ENCODE data around the gene HIGD2A.
A peak's percentile ranks its signal among the peaks of the same experiment; 100 is the strongest.
"Not testable (repeated sequence)": the region's sequence is repeated elsewhere in the genome, so short reads cannot be mapped to it uniquely, and the experiment has no call there.

Gene HIGD2A

DNA sequence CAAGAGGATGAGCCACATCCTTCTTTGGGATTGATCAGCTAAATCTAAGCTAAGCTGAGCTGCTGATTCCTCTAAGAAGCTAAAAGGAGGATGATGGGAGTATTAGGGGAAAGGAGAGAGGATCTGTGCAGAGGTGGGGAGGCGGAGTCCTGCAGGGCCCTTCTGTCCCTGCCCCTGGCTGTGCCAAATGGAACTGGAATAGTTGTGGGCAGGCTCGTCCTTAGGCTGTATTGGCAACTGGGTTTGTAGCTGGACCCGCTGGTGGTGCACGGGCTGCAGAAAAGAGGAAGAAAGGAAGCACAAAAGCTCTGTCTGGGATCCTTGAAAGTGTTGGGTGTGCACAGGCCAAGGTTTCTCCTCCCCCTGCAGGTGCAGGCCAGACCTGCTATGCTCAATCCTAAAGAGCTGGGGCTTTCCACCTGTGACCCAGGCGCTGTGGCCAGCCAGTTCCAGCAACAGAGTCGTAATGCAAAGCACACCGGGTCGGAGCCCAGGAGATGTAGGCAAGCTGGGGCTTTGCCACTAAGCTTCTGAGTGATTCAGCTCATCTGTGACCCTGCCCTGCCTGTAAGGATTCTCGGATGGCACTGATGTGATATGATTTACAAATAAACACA lies 18.0 kb downstream of the HIGD2A start:
- Histone ChIP-seq H3K9ac (ENCODE audit: low read length) (no peak overlapping the region), H3K4me1 (ENCODE audit: control insufficient read depth, insufficient read depth, low read length) (peaks cover 66% of the 10 kb centered on the region), H3K4me3 (ENCODE audit: low read length) (no peak overlapping the region), H3K9me3 (ENCODE audit: control insufficient read depth, low read length) (no peaks in the 10 kb centered on the region), H3K27me3 (ENCODE audit: control insufficient read depth, insufficient read depth, low read length) (no peaks in the 10 kb centered on the region), H3K36me3 (ENCODE audit: control insufficient read depth, insufficient read depth, low read length) (peaks cover 9% of the 10 kb centered on the region)

DNA sequence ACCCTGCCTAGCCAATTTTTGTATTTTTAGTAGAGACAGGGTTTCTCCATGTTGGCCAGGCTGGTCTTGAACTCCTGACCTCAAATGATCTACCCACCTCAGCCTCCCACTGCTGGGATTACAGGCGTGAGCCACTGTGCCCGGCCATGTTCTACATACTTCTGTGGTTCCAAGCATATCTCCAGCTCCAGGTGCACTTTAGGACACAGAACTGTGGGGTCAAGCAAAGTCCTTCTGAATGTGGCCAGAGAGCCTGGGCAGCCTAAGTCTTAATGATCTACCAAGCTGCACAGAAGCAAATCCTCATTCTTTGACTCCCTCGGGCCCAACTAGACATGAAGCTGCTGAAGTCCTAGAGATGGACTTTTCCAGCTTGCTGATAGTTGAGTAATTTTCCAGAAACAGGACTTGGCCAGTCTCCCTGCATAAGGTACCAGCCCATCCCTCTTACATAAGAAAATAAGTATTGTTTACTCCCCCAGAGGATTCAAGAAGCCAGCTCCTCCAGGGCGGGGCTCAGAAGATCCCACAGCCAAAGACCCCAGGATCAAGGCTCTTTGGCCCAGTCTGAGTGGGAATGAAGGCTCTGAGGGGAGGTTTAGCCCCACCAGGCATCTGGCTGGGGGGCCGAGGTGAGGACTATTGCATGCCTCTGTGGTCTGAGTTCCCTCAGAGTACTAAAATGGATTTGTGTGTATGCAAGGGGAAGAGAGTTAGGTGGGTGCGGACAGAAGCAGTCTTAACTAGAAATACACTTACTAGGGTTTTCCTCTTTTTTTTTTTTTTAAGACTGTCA lies 19.1 kb downstream of the HIGD2A start:
- no peak overlapping the region for H3K4me3 ChIP-seq (ENCODE audit: low read length)
- peaks cover 68% of the 10 kb centered on the region for H3K4me1 ChIP-seq (ENCODE audit: control insufficient read depth, insufficient read depth, low read length)
- H3K9me3 ChIP-seq (ENCODE audit: control insufficient read depth, low read length) = no peaks in the 10 kb centered on the region
- H3K36me3 ChIP-seq (ENCODE audit: control insufficient read depth, insufficient read depth, low read length) = peaks cover 9% of the 10 kb centered on the region
- no peak overlapping the region for H3K9ac ChIP-seq (ENCODE audit: low read length)
- H3K27me3 ChIP-seq (ENCODE audit: control insufficient read depth, insufficient read depth, low read length) = no peaks in the 10 kb centered on the region

DNA sequence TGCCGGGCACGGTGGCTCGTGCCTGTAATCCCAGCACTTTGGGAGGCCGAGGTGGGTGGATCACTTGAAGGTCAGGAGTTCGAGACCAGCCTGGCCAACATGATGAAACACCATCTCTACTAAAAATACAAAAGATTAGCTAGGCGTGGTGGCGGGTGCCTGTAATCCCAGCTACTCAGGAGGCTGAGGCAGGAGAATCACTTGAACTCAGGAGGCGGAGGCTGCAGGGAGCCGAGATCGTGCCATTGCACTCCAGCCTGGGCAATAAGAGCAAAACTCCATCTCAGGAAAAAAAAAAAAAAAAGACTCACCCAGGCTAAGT lies 19.7 kb downstream of the HIGD2A start:
- not testable (repeated sequence) for H3K27me3 ChIP-seq (ENCODE audit: control insufficient read depth, insufficient read depth, low read length); H3K9me3 ChIP-seq (ENCODE audit: control insufficient read depth, low read length); H3K4me3 ChIP-seq (ENCODE audit: low read length); H3K9ac ChIP-seq (ENCODE audit: low read length); H3K36me3 ChIP-seq (ENCODE audit: control insufficient read depth, insufficient read depth, low read length)
- peaks cover 69% of the 10 kb centered on the region for H3K4me1 ChIP-seq (ENCODE audit: control insufficient read depth, insufficient read depth, low read length)

DNA sequence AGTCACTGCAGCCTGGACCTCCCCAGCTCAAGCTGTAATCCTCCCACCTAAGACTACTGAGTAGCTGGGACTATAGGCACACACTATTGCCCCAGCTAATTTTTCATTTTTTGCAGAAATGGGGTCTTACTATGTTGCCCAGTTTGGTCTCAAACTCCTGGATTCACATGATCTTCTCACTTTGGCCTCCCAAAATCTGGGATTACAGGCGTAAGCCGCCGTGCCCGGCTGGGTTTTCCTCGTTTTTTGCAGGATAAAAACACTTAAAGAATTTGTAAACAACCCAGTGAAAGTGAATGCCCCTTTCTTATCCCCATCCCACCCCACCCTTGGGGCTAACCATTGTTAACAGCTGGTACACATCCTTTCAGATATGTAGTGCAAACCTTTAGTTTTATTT lies 20.0 kb downstream of the HIGD2A start:
- H3K9ac ChIP-seq (ENCODE audit: low read length) = no peak overlapping the region
- no peak overlapping the region for H3K4me3 ChIP-seq (ENCODE audit: low read length)
- H3K27me3 ChIP-seq (ENCODE audit: control insufficient read depth, insufficient read depth, low read length) = no peaks in the 10 kb centered on the region
- H3K36me3 ChIP-seq (ENCODE audit: control insufficient read depth, insufficient read depth, low read length) = peaks cover 9% of the 10 kb centered on the region
- H3K9me3 ChIP-seq (ENCODE audit: control insufficient read depth, low read length) = no peaks in the 10 kb centered on the region
- peaks cover 69% of the 10 kb centered on the region for H3K4me1 ChIP-seq (ENCODE audit: control insufficient read depth, insufficient read depth, low read length)

DNA sequence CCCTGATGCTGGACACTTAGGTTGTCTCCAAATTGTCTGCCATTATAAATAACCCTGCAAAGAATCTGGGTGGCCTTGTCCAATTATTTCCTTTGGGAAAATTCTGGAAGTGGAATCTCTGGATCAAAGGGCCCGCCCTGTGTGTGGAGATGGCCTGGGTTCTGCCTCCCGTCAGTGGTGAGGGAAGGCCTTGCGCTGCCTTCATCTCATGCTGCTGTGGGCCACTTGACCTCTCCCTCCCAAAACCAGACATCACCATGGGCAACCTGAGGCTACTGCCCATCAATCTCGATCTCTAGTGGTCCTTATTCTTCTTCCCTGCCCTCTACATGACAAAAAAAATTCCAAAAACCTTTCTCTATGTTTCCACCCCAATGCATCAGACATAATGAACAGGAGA lies 21.2 kb downstream of the HIGD2A start:
- H3K4me1 ChIP-seq (ENCODE audit: control insufficient read depth, insufficient read depth, low read length) = peaks cover 69% of the 10 kb centered on the region
- no peaks in the 10 kb centered on the region for H3K9me3 ChIP-seq (ENCODE audit: control insufficient read depth, low read length)
- H3K9ac ChIP-seq (ENCODE audit: low read length) = no peak overlapping the region
- H3K4me3 ChIP-seq (ENCODE audit: low read length) = no peak overlapping the region
- peaks cover 9% of the 10 kb centered on the region for H3K36me3 ChIP-seq (ENCODE audit: control insufficient read depth, insufficient read depth, low read length)
- no peaks in the 10 kb centered on the region for H3K27me3 ChIP-seq (ENCODE audit: control insufficient read depth, insufficient read depth, low read length)

DNA sequence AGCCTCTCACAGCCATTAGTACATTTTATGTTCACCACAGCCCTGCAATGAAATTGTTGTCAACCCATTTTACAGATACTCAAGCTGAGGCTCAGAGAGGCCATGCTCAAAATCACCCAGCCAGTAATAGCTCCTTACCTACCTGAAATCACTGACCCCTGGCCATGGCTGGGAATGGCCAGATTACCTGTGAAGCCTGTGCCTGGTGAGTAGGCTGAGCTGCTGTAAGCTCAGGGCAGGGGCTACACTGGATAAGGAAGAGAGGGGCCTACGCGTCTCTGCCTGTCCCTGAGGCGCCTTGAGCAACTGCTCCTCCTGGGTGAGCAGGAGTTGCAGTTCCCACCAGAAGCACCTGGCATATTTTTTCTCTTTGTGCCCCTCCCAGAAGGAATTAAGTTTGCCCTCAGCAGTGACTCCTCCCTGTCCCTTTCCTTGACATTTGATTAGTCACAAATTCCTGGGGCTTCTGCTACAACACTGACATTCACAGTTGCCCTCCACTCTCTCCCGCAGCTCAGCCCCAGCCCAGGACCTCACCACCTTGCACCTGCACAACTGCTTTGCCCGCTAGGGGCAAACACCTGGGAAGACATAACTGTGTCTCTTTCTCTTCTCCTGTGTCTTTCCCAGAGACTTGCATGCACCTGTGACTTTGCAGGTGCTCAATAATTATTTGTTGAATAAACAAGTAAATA lies 22.1 kb downstream of the HIGD2A start:
- H3K4me3 ChIP-seq (ENCODE audit: low read length) = no peak overlapping the region
- H3K9ac ChIP-seq (ENCODE audit: low read length) = peak overlapping the region; percentile 30
- no peaks in the 10 kb centered on the region for H3K27me3 ChIP-seq (ENCODE audit: control insufficient read depth, insufficient read depth, low read length)
- H3K4me1 ChIP-seq (ENCODE audit: control insufficient read depth, insufficient read depth, low read length) = peaks cover 61% of the 10 kb centered on the region
- no peaks in the 10 kb centered on the region for H3K9me3 ChIP-seq (ENCODE audit: control insufficient read depth, low read length)
- H3K36me3 ChIP-seq (ENCODE audit: control insufficient read depth, insufficient read depth, low read length) = peaks cover 9% of the 10 kb centered on the region

DNA sequence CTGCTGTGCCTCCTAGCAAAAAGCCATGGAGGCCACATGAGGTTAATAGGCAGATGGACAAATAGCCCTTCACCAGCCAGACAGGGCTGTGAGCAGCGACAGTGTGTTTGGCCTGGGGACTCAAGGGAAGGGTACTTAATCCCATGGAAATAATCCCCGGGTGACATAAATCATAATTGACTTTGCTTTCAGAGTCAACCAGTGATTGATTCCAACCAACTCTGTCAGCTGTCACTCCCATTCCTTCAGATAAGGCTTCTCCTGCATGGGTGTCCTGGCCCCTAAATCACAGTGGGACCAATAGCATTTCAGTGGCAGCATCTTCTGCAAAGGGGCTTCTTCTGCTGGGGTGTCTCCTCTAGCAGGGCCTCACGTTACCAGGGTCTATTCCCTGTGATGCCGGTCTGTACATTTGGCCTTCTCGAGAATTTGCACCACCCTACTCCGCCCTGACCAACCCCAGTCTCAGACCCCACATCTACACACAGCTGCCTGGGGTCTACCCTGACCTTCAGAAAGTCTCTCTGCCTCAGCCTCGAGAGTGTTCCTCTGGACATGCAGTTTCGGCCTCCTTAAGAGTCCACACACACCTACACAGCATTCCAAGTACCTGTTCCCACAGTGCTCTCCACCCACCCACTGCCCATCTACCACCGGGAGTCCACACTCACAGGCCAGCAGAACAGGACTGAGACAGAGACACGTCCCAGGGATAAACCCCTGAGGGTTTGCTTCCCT lies 24.1 kb downstream of the HIGD2A start:
- Histone ChIP-seq H3K27me3 (ENCODE audit: control insufficient read depth, insufficient read depth, low read length) (no peaks in the 10 kb centered on the region), H3K36me3 (ENCODE audit: control insufficient read depth, insufficient read depth, low read length) (peaks cover 9% of the 10 kb centered on the region), H3K4me1 (ENCODE audit: control insufficient read depth, insufficient read depth, low read length) (peaks cover 61% of the 10 kb centered on the region), H3K9ac (ENCODE audit: low read length) (peak overlapping the region; percentile 98), H3K4me3 (ENCODE audit: low read length) (no peak overlapping the region), H3K9me3 (ENCODE audit: control insufficient read depth, low read length) (no peaks in the 10 kb centered on the region)

DNA sequence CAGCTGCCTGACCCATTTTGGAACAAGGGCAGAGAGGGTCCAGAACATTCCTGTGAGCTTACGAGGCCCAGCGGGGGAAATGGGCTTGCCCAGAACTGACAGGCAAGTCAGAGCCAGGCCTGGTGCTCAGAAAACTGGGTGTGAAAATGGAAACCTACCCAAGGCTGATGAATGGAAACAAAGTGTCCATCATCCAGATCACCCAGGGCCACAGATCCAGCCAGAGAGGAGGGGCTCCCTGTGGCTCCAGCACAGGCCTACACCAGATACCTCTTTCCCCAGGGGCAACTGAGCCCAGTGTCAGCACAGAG lies 24.7 kb downstream of the HIGD2A start:
- no peaks in the 10 kb centered on the region for H3K9me3 ChIP-seq (ENCODE audit: control insufficient read depth, low read length)
- H3K4me1 ChIP-seq (ENCODE audit: control insufficient read depth, insufficient read depth, low read length) = peaks cover 63% of the 10 kb centered on the region
- peak overlapping the region; percentile 98 for H3K9ac ChIP-seq (ENCODE audit: low read length)
- H3K27me3 ChIP-seq (ENCODE audit: control insufficient read depth, insufficient read depth, low read length) = no peaks in the 10 kb centered on the region
- no peak overlapping the region for H3K4me3 ChIP-seq (ENCODE audit: low read length)
- H3K36me3 ChIP-seq (ENCODE audit: control insufficient read depth, insufficient read depth, low read length) = peaks cover 9% of the 10 kb centered on the region

DNA sequence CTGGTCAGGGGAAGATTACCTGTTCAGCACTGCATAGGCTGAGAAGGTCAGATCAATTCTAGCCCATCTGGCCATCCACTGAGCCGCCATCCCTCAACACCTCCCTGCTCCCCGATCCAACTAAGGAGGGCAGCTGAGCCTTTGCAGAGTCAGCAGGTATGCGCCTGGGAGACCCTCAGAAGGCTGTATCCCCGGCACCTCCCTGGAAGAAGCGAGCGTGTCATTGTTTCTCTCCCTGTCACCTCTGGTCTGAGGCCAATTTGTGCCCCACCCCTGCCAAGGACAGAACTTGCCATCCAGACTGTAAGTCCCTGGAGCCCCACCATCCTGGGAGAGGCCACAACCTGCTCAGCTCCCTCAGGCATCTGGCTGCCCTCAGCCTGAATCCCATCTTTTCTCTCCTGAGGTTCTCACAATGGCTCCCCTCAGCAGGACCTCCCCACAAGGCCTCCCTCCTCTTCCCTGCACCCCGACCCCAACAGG lies 25.2 kb downstream of the HIGD2A start:
- peaks cover 9% of the 10 kb centered on the region for H3K36me3 ChIP-seq (ENCODE audit: control insufficient read depth, insufficient read depth, low read length)
- H3K27me3 ChIP-seq (ENCODE audit: control insufficient read depth, insufficient read depth, low read length) = no peaks in the 10 kb centered on the region
- H3K4me3 ChIP-seq (ENCODE audit: low read length) = no peak overlapping the region
- peaks cover 64% of the 10 kb centered on the region for H3K4me1 ChIP-seq (ENCODE audit: control insufficient read depth, insufficient read depth, low read length)
- H3K9me3 ChIP-seq (ENCODE audit: control insufficient read depth, low read length) = no peaks in the 10 kb centered on the region
- H3K9ac ChIP-seq (ENCODE audit: low read length) = peak overlapping the region; percentile 98

DNA sequence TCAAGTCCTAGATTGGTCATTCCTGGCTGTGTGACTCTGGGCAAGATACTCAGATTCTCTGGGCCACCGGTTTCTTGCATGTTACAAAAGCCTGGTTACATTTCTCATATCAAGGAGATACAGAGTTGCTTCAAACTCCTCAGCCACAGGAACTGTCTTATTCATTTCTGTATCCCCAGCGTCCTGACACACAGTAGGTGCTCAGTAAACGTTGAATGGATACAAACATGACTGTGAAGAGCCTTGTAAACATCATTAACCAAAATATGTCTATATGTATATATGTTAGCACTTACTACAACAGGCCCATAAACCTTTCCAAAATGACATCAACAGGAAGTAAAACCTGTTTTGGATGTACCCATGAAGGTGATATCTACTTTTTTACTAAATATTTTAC lies 26.2 kb downstream of the HIGD2A start:
- Histone ChIP-seq H3K27me3 (ENCODE audit: control insufficient read depth, insufficient read depth, low read length) (no peaks in the 10 kb centered on the region), H3K4me3 (ENCODE audit: low read length) (peak overlapping the region; percentile 95), H3K36me3 (ENCODE audit: control insufficient read depth, insufficient read depth, low read length) (peaks cover 5% of the 10 kb centered on the region)

DNA sequence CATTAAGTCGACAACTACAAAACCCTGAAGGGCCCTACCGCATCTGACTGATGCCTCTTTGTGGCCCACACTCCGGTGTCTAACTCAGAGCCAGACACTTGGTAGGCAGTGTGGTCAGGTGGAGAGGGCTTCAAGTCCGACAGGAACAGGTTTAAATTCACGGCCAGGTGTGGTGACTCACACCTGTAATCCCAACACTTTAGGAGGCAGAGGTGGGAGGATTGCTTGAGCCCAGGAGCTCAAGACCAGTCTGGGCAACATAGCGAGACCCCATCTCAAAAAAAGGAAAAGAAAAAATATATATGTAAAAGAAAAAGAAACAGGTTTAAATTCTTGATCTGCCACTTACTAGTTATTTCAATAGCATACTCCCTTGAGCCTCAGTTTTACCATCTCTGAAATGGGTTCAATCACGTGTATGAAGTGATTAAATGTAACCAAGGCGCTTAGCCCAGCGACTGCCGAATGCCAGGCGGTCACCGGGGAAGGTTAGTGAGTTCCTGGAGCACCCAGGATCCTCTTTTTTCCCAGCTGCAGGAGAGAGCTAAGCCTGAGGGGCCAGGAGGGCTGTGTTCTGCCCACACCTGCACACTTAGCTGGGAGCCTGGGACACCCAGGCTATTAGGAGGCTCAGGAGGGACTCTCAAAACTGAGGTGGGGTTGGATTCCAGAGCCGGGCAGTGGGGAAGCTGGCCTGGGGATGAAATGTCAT lies 26.8 kb downstream of the HIGD2A start:
- peak overlapping the region; percentile 98 for H3K9ac ChIP-seq (ENCODE audit: low read length)
- peaks cover 55% of the 10 kb centered on the region for H3K4me1 ChIP-seq (ENCODE audit: control insufficient read depth, insufficient read depth, low read length)
- H3K9me3 ChIP-seq (ENCODE audit: control insufficient read depth, low read length) = no peaks in the 10 kb centered on the region

More for the DNA sequence above, 26.2 kb downstream of the HIGD2A start:
- Histone ChIP-seq H3K4me1 (ENCODE audit: control insufficient read depth, insufficient read depth, low read length) (peaks cover 62% of the 10 kb centered on the region), H3K9me3 (ENCODE audit: control insufficient read depth, low read length) (no peaks in the 10 kb centered on the region), H3K9ac (ENCODE audit: low read length) (peak overlapping the region; percentile 98)

More for the DNA sequence above, 26.8 kb downstream of the HIGD2A start:
- Histone ChIP-seq H3K36me3 (ENCODE audit: control insufficient read depth, insufficient read depth, low read length) (no peaks in the 10 kb centered on the region), H3K27me3 (ENCODE audit: control insufficient read depth, insufficient read depth, low read length) (no peaks in the 10 kb centered on the region), H3K4me3 (ENCODE audit: low read length) (peak overlapping the region; percentile 95)
